HG02973 (cell line): Measurements from ENCODE around the gene AMBRA1.
"Not testable (repeated sequence)": the region's sequence is repeated elsewhere in the genome, so short reads cannot be mapped to it uniquely, and the experiment has no call there.

Source experiments
- ATAC-seq: cut with Tn5 transposase; IDR thresholded peaks from one replicate; pipeline ENCODE4 v1.9.1; 2021; ENCODE audit warnings: moderate library complexity; ENCODE audit not compliant: unreplicated experiment

AMBRA1 gene

DNA sequence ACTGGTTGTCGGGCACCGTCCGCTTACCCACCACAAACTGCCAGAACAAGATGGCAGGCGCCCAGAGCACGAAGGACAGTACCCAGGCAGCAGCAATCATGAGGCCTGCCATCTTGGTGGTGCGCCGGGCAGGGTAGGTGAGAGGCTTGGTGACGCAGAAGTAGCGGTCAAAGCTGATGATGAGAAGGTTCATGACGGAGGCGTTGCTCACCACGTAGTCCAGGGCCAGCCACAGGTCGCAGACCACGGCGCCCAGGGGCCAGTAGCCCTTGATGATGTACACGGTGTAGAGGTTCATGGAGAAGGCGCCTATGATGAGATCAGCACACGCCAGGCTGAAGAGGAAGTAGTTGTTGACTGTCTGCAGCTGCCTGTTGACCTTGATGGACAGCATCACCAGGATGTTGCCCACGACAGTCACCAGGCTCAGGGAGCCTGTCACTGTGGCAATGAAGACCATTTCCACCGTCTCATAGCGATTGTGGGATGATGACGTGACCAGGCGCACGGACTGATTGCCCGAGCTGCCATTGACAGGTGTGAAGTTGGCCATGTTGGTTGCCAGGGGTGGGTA is 207.7 kb downstream of the AMBRA1 start:
- no peak for ATAC-seq

DNA sequence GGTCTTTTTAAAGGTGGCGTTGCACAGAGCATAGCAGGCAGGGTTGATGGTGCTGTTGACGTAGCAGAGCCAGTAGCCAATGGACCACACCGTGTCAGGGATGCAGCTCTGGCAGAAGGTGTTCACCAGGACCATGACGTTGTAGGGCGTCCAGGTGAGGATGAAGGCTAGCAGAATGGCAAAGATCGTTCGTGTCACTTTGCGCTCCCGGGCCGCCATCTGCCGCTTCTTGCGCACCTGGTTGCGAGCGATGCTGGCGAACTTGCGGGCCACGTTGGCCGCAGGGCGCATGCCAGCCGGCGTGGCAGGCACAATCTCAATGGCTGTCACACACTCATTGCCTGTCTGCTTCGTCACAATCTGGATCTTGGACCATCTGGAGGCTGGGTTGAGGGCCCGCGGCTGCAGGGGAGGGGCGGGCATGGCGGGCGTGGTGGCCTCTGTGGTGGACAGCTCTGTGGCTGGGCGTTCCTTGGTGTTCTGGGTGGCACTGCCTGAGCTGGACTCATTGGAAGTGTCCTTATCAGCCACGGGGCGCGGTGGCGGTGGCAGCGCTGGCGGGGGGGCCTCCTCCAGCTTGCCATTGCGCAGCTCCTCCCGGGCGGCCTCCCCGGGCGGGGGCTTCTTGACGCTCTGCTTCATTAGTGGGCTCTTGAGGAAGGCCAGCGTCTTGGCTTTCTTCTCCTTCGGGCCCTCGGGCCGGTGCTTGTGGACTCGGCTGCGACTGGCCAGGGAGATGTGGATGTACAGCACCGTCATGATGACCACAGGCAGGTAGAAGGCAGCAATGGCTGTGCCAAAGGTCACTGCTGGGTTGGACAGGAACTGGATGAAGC is 208.4 kb downstream of the AMBRA1 start:
- ATAC-seq, result no peak

DNA sequence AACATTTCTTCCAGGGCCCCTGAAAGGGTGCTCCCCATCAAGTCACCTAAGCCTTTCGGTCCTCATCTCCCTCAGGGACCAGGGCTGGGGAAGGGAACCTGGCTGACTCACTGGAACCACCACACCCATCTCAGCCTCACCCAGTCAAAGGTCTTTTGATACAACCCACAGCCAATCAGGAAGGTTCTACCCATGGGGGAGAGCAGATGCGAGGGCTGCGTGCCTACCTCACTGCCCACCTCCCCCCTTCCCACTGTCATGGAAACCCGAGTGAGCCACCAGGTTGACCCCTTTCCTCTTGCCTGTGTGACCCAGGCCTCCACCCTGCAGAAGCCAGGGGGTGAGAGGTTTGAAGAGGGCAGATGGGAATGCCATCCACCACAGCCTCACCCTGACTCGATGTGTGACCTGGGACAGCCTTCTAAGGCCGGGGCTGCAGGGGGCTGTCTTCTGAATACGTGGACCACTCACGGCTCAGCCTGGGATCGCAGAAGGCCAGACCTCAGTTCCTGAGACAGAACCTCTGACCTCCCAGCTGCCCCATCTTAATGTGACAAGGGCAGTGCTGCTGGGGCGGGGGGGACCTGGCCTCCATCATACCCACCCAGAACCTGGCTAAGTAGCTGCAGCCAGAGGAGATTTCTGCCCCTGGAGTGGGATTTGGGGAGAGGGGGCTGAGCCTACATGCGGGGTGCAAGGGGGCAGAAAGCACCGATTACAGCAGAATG is 209.7 kb downstream of the AMBRA1 start:
- no peak for ATAC-seq

DNA sequence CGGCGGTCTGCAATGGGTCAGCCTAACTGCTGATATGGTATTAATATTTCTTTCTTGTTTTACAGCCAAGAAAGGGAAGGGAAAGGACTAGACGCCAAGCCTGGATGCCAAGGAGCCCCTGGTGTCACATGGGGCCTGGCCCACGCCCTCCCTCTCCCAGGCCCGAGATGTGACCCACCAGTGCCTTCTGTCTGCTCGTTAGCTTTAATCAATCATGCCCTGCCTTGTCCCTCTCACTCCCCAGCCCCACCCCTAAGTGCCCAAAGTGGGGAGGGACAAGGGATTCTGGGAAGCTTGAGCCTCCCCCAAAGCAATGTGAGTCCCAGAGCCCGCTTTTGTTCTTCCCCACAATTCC is 210.4 kb downstream of the AMBRA1 start:
- ATAC-seq, result no peak

DNA sequence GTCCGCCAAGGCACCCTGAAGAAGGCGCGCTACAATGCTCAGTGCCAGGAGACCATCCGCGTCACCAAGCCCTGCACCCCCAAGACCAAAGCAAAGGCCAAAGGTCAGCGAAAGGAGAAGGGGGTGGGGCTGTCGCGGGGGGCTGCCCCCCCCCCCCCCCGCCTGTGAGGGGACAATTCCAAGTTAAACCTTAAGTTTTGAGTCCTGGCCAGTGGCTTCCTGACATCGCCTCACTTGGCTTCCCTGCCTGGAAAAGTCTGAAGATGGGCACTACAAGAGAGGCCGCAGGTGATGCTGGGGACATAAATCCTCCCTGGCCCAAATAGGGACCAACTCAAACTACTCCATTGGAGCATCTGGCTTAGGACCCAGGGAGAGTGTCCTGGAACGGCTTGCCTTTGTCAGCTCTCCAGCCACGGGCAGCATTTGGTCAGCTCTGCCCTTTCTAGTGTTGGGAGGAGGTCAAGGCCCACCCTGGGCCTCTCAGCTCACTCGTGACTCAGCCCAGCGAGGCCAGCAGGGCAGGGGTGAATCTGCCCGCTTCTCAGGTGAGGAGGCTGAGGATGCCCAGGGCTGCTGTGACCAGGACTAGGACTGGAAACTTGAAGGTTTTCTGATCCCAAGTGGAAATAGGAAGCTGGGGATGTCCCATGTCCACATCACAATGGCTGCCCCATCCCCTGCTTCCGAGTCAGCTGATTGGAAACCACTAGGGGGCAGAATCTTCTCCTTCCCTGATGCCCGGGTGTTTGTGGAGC is 211.0 kb downstream of the AMBRA1 start:
- ATAC-seq, result no peak

DNA sequence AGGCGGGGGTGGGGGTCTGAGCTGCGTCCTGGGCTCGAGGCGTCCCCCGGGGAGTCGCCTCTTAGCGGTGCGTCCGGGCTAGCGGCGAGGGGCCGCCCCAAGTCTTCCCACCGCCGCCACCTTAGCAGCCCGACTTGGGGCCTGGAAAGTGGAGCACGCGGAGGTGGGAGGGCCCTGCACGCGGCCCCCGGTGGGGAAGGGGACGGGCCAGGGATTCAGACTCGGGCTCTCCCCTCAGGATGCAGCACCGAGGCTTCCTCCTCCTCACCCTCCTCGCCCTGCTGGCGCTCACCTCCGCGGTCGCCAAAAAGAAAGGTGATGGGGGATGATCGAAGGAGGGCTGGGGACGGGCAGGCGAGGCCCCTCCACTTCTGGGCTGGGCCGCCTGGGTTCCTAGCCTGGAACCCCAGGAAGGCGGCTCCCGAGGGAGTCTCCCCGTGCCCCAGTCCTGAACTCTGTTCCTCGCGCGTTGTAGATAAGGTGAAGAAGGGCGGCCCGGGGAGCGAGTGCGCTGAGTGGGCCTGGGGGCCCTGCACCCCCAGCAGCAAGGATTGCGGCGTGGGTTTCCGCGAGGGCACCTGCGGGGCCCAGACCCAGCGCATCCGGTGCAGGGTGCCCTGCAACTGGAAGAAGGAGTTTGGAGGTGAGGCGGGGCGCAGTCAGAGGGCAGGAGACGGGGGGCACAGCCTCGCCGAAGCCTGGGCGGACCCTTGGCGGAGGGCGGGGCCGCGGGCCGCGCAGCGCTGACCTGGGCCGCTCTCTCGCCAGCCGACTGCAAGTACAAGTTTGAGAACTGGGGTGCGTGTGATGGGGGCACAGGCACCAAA is 211.8 kb downstream of the AMBRA1 start:
- ATAC-seq, result no peak

DNA sequence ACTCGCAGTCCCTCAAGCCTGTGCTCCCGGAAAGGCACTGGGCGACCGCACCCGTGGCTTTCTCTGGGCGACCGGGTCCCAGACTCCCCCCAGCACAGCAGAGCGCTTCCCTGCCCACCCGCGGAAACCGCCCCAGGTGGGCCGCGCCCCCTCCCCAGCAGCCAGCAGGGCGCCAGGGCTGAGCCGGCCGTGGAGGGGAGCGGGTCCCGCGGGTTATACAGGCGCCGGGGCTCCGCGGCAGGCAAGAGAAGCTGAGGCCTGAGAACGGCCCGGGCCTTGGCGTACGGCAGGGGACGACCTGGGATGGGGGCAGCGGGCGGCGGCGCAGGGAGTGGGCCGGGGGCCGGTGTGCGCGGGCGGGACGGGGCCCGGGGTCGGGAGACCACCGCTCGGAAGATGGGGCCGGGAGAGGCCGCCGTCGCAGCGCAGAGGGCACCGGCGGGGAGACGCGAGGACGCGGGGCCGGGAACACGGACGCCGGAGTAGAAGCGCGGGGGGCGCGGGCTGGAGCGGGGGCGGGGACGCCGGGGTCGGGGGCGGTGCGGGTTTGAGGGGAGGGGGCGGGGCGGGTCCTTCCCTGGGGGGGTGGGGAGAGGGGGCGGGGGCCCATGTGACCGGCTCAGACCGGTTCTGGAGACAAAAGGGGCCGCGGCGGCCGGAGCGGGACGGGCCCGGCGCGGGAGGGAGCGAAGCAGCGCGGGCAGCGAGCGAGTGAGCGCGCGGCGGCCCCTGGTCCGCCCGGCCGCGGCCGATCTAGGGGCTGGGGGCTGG is 212.6 kb downstream of the AMBRA1 start, which contains the start of gene MDK:
MDK (plus strand) TSS at position 622 of the 771 bp plus-strand sequence. CDS start 389 bp downstream, outside the sequence.
- no peak for ATAC-seq

DNA sequence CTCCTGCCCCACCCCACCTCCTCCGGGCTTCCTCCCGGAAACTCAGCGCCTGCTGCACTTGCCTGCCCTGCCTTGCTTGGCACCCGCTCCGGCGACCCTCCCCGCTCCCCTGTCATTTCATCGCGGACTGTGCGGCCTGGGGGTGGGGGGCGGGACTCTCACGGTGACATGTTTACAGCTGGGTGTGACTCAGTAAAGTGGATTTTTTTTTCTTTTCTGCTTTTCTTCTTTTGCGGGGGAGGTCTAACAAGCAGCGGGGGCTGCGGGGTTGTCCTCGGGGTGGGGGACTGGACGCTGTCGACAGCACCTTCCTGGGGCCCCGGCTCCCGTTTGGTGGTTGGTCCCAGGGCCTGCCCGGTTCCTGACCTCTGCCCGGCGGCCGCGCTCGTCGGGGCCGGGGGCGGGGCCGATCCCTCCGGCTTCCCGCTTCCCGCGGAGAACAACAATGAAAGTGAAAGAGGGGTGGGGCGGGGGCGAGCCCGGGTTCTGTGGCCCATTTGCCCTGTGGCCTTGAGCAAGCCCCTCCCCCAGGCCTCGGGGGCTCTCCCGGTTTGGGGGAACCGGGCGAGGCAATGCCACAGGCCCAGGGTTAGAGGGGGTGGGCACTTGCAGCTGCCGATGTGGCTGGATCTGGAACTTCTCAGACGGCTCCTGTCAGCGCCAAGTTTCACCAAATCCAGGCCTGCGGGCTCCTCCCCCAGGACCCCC is 213.3 kb downstream of the AMBRA1 start:
- no peak for ATAC-seq

DNA sequence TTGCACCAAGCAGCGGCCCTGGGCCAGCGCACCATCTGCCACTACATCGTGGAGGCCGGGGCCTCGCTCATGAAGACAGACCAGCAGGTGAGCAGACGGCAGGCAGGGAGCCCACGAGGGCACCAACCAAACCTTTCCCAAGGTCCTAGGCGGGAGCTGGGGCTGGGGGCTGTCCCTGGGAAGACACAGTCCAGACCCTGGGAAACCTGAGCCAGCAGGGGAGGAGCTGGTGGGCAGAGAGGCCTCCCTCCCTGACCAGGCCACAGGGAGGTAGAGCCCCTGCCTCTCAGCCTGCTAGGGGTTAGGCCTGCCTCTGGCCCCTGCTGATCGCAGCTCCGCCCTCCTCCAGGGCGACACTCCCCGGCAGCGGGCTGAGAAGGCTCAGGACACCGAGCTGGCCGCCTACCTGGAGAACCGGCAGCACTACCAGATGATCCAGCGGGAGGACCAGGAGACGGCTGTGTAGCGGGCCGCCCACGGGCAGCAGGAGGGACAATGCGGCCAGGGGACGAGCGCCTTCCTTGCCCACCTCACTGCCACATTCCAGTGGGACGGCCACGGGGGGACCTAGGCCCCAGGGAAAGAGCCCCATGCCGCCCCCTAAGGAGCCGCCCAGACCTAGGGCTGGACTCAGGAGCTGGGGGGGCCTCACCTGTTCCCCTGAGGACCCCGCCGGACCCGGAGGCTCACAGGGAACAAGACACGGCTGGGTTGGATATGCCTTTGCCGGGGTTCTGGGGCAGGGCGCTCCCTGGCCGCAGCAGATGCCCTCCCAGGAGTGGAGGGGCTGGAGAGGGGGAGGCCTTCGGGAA is 214.1 kb downstream of the AMBRA1 start:
- not testable (repeated sequence) for ATAC-seq

DNA sequence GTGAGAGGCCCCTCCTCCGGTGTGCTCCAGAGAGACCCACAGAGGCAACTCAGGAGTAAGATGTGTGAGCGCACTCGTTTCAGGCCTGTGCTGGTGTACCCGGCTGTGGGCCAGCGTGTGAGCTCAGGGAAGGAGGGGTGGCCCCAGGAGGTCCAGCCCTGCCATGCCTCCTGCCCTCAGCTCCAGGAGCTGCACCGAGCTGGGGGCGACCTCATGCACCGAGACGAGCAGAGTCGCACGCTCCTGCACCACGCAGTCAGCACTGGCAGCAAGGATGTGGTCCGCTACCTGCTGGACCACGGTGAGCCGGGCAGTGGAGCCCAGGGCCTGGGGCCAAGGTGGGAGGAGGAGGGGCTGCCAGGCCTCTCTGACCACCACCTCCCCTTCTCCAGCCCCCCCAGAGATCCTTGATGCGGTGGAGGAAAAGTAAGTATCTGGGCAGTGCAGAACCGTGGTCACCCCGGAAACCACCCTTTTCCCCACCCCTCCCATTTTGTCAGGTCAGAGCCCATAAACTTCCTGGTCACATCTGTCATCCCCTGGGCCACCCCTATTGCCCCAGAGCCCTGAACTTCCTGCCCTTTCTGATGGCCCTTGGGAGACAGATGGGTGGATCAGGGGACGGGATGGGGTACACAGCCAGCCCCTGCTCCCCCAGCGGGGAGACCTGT is 214.9 kb downstream of the AMBRA1 start:
- ATAC-seq, result no peak

DNA sequence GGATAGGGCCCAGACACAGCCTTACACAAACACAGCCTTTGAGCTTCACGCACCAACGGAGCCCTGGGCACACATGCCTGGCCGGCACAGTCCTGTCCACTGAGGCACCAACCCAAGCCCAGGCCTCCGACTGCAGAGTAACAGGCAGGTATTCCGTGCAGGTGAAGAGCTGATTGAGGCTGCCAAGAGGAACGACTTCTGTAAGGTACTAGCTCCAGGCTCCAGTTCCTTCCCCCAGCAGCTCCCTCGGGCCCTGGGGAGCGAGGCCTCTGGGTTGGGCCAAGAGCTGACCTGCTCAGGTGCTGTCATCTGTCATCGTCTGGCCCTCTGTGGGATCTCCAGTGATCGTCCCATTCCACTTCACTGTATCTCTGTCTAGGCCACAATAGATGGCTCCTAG is 215.5 kb downstream of the AMBRA1 start:
- ATAC-seq, result no peak

DNA sequence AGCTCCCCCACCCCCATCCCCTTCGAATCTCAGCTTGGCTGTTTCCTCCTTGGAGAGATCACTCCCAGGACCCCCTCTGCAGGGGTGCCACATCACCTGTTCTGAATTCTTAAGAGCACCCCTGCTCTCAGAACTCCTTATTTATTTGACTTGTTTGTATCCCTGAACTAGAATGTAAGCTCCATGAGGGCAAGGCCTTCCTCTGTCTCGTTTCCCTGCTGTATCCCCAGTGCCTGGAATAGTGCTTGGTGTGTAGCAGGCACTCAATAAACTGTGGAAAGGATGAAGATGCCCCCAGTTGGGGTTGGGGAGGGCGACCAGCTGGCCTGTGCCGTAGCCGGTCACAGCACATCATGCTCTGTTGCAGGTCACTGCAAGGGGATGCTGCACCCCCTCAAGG is 216.0 kb downstream of the AMBRA1 start:
- no peak for ATAC-seq

DNA sequence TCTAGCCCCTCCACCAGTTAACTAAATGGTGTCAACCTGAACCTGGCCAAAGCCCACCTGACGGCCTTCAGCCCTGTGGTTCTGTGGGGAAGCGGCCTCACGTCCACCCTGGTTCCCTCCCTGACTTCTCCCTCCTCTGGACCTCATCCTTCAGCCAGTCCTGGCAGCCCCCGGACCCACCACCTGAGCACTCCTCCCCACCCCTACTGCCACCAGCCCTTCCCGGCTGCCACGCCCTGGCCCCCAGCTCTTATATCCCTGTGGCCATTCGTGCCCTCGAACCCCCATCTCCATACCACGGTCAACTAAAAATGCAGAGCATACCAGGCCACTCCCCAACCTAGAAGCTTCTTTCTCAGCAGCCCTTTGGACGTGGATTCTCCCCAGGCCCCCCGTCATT is 216.5 kb downstream of the AMBRA1 start:
- no peak for ATAC-seq

DNA sequence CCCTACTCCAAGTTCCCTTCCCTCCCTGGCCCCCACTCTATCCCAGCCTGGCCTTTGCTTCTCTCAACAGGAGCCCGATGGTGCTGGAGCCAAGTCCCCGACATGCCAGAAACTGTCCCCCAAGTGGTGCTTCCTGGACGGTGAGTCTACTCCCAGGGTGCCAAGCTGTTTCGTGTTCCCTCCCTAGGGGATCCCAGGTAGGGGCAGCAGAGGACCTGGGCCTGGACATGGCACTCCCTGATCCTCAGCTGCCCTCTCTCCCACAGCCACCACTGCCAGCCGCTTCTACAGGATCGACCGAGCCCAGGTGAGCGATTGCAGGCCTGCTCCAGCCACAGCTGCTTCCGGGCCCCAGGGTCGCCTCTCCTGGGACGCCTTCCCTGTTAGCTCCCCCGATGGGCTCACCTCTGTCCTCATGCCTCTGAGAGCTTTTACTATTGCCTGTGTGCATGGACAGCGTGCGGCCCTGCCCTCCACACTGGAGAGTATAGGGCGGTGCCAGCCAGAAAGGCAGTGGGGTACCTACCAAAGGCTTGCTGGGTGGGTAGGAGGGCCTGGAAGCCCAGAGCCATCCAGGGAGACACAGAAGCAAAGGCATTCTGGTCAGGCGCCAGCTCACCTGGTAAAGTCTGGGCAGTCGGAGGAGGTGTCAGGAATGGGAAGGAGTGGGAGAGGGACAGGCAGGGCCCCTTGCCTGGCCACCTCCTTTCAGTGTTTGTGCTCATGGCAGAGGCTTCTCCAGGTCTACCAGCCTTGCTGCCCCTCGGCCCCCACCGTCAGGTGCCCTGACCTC is 217.4 kb downstream of the AMBRA1 start:
- no peak for ATAC-seq

DNA sequence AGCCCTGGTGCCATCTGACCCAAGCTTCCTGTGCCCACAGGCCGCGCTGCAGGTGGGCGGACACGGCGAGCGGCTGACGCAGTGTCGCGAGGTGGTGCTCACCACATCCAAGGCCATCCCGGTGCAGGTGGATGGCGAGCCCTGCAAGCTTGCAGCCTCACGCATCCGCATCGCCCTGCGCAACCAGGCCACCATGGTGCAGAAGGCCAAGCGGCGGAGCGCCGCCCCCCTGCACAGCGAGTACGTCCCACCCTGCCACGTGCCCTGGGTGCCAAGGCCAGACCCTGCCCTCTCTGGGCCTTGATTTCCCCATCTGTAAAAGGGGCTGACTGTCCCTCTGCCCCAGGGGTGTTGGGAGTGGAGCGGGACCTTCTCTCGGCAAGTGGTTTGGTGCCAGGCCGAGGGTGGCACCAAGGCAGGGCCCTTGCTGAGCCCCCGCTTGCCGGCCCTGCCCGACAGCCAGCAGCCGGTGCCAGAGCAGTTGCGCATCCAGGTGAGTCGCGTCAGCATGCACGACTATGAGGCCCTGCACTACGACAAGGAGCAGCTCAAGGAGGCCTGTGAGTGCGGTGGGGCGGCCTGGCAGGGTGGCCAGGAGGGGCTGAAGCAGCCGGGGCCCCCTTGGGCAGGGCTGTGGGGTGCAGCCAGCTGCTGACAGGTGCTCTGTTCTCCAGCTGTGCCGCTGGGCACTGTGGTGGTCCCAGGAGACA is 218.3 kb downstream of the AMBRA1 start:
- ATAC-seq, result no peak

DNA sequence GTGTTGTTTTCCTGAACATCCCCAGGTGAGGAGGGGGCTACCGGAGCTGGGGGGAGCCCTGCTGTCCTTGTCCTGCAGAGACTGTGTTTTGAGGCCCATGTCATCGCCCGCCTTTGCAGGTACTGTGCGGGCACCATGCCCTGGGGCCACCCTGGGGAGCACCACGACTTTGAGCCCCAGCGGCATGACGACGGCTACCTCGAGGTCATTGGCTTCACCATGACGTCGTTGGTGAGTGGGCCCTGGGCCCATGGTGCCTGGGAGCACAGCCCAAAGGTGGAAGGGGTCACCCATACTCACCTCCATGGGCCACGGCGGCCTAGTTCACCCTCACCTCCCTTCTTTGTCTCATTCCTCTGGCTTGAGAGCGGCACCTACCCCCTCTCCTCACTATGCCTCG is 219.0 kb downstream of the AMBRA1 start:
- ATAC-seq, result no peak
